Upper lobe of left lung (tissue), 4 donors: ENCODE data around the gene HSDL2.

Source experiments
- EP300 ChIP-seq, 4 donors: sonication (generic); formaldehyde crosslinking; IDR thresholded peaks; one replicate each; pipeline ENCODE4 v1.5.1; 2017; ENCODE audit warnings: antibody characterized with exemption in 4 of 4, control low read depth in 2 of 4
- POLR2A ChIP-seq, 4 donors: fragments of 450-650 bp; IDR thresholded peaks; one replicate each; pipeline ENCODE4 v1.5.1; 2016 to 2017; ENCODE audit warnings: antibody characterized with exemption in 4 of 4, mild to moderate bottlenecking in 2 of 4
- TF ChIP-seq, protein P1 (sequence below), 6 experiments: fragments of 450-650 bp in 4 of 6; fragments of 200-600 bp in 2 of 6; sonication (generic) in 2 of 6; IDR thresholded peaks; one replicate each; pipeline ENCODE4 v1.5.1; 2016 to 2019; ENCODE audit warnings: antibody characterized with exemption in 6 of 6

DNA sequence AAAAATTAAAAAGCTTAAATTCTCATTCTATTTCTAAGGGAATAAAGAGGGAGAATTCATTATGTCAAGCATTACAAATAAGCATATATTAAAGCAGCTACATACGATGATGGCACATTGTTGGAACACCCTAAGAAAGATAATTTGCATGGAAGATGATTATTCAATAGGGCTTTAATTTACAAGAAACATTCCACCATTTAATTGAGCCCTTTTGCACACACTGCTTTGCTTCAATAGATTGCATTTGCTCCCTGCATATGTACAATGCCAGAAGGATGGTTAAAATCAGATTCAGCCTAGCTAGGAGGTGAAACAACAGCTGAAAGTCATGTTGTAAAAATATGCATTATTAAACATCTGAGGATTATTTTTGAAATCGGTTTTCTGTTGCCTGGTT is 128.5 kb downstream of the HSDL2 start:
- TF ChIP-seq, protein P1, sequence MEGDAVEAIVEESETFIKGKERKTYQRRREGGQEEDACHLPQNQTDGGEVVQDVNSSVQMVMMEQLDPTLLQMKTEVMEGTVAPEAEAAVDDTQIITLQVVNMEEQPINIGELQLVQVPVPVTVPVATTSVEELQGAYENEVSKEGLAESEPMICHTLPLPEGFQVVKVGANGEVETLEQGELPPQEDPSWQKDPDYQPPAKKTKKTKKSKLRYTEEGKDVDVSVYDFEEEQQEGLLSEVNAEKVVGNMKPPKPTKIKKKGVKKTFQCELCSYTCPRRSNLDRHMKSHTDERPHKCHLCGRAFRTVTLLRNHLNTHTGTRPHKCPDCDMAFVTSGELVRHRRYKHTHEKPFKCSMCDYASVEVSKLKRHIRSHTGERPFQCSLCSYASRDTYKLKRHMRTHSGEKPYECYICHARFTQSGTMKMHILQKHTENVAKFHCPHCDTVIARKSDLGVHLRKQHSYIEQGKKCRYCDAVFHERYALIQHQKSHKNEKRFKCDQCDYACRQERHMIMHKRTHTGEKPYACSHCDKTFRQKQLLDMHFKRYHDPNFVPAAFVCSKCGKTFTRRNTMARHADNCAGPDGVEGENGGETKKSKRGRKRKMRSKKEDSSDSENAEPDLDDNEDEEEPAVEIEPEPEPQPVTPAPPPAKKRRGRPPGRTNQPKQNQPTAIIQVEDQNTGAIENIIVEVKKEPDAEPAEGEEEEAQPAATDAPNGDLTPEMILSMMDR (IDR thresholded peaks at IDR 0.05) = no peak
- no peak for TF ChIP-seq POLR2A (IDR thresholded peaks at IDR 0.05)
- no peak for TF ChIP-seq EP300 (IDR thresholded peaks at IDR 0.05)
